Sciatic nerve (tissue), 2 donors: ENCODE measurements around the gene RARG. TPM values are rescaled to one million over a fixed set of nuclear protein-coding genes. Genes with fewer than 3 reads are reported as not detected.

Experiments used
- ATAC-seq: fragments of 200-7000 bp; cut with Tn5 transposase; one replicate; pipeline ENCODE4 v1.9.1; 2020; ENCODE audit warnings: mild to moderate bottlenecking, moderate library complexity
- DNase-seq: peaks from one replicate; pipeline ENCODE4 v3.0.0-alpha.2; 2020; ENCODE audit warnings: low spot score
- intact Hi-C: fragments of 100-400 bp; cut with DNase I; formaldehyde crosslinking; loops from one replicate; pipeline ENCODE4 v1.14.2; 2022
- total RNA-seq: library from RNA; stranded (reverse); fragmentation: NEBNext Ultra II Directional; extraction: Animal tissue kit (Norgen Biotek cat#: 25700); gene quantifications from one replicate; pipeline ENCODE4 v1.2.1, GENCODE V29; 2021
- donor health status: DM: no; HTN: no; CAD: no.
- donor health status: DM: no; HTN: no; CAD: no.

RARG gene
- total RNA-seq, 1 donor from 2014 or later, result 56.3 TPM

DNA sequence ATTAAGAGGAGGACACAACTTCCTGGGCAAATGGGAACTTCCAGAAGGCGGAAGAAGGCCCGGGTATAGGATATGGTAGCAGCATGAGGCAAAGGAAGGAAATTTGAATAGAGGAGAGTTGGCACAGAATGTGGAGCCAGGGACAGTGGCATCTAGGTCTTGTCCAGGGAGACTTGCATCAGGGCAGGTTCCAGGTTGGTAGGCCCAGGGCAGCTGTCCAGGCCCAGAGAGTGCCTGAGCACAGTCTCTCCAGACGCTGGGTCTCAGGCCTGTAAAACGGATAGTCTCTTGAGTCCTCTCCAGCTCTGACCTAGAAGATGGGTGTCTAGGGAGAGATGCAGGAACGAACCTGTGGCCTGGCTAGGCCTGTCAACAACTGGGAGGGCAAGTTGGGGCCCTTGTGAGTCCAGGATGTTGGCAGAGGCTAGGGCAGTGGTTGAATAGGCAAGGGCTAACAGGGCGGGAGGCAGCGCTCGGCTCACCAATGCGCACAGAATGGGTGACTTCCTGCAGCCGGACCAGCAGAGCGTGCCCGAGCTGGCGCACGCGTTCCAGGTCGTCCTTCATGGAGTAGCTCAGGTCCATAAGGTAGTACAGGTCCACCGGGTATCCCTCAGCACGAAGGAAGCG lies 34.9 kb downstream of the RARG start:
- DNase-seq (no peak), ATAC-seq (peak; percentile 23)
- intact Hi-C loops, result loop anchor here (5.0 to 10.0 kb wide), 2 partner anchors 35 to 132 kb away; no protein-coding TSS in a partner anchor

DNA sequence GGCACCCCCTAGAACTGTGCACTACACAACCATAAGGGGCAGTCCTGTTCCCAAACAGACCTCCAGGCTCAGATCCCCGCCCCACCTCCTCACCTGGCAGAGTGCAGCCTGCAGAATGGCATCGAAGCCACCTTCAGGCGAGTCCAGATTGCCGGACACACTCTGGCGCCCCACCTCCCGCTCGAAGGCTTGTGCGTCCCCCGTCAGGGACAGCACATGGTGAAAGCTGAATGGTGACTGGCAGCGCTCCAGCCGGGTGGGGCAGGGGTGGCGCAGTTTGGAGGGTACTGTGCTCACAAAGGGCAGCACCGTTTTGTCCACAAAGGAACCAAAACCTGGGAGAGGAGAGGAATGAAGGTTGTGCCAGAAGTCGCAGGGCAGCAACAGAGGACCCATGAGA lies 35.5 kb downstream of the RARG start:
- intact Hi-C loops, result loop anchor here (5.0 to 10.0 kb wide), 2 partner anchors 34 to 132 kb away; no protein-coding TSS in a partner anchor
- ATAC-seq (no peak), DNase-seq (no peak)

DNA sequence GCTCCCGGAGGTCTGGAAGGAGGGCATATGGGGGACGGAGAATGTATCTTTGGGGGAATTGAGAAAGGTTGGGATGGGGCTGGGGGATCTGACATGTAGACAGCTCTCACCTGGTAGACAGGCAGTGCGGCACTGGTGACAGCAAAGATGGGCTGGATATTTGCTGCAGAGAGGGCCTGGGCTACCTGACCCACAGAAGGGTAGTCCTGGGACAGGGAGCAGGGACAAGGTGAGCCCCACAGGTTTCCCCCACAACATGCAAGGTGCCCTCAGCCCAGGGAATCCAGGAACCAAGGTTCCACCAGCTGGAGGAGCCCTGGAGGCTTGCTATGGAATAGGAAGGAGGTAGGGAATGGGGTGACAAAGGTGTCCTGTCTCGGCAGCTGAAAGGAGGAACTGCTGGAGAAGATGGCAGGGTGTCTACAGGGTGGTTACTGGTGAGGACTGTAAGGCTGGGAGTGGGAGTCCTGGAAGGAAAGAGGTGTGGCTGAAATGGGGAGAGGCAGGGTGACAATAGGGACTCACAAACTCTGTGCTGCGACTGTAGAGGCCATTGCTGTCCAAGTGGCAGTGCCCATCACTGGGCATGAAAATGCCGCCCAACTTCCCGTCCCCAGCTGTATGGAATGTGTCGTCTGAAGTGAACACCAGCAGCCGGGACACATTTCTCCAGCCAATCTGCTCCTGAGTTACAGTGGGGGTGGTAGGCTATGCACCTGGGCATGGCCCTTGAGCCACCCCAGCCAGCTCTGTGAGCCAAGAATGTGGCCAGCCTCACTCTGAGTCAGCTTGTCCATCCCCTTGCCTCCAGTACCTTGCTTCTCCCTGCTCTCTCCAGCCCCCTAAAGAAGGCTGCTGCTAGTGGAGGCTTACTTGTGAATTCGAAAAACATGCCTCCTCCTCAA lies 36.2 kb downstream of the RARG start:
- ATAC-seq, result no peak
- intact Hi-C loops, result loop anchor here (5.0 to 10.0 kb wide), 2 partner anchors 33 to 131 kb away; no protein-coding TSS in a partner anchor
- DNase-seq, result no peak

DNA sequence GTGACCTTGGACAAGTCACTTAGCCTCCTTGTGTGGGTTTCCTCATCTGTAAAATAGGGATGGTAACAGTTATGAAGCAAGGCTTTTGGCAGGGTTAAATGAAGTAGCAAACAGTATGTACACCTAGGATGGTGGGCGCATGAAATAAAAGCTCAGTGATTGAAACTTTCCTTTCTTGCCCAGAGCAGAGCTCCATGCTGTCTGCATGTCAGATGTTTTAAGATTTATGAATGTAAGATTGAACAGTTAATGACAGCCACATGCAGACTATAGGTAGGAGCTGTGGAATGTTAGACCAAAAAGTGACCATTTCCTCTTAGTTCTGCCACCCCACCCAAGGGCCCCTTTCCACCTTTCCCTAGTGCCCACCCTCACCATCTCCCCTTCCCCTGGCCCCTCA lies 37.0 kb downstream of the RARG start:
- ATAC-seq (no peak), DNase-seq (no peak)
- intact Hi-C loops, result loop anchor here (5.0 to 10.0 kb wide), 2 partner anchors 33 to 130 kb away; no protein-coding TSS in a partner anchor

GRCh38 chr12:53193985-53194716 lies 37.9 kb downstream of the RARG start:
- intact Hi-C loops, result loop anchor here (10.0 kb wide), 1 partner anchor 129 kb away; no protein-coding TSS in a partner anchor
- ATAC-seq (no peak), DNase-seq (no peak)

DNA sequence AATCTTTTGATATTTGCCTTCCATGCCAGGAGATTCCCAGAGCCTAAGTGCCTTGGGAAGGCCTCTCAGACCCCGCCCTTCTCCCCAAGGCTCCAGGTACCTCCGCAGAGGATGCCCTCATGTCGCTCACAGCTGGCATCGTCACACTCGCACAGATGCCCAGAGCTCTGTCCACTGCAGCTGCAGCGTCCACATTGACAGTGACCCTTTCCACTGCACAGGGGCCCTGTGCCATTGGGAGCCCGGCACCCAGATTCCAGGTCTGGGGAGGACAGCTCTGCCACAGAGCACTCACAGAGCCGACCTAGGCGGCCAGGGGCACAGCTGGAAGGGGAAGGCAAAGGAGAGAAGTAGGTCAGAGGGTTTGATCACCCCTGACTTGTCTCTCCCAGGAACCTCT lies 39.0 kb downstream of the RARG start:
- DNase-seq, result no peak
- intact Hi-C loops, result loop anchor here (10.0 kb wide), 1 partner anchor 128 kb away; no protein-coding TSS in a partner anchor

GRCh38 chr12:53192531-53193021 lies 39.4 kb downstream of the RARG start:
- DNase-seq (no peak), ATAC-seq (no peak)
- intact Hi-C loops, result loop anchor here (10.0 kb wide), 1 partner anchor 128 kb away; no protein-coding TSS in a partner anchor

More for the DNA sequence above, 39.0 kb downstream of the RARG start:
- ATAC-seq, result no peak

GRCh38 chr12:53191885-53192530 lies 40.0 kb downstream of the RARG start:
- intact Hi-C loops, result loop anchor here (10.0 kb wide), 1 partner anchor 127 kb away; no protein-coding TSS in a partner anchor
- DNase-seq (no peak), ATAC-seq (no peak)

DNA sequence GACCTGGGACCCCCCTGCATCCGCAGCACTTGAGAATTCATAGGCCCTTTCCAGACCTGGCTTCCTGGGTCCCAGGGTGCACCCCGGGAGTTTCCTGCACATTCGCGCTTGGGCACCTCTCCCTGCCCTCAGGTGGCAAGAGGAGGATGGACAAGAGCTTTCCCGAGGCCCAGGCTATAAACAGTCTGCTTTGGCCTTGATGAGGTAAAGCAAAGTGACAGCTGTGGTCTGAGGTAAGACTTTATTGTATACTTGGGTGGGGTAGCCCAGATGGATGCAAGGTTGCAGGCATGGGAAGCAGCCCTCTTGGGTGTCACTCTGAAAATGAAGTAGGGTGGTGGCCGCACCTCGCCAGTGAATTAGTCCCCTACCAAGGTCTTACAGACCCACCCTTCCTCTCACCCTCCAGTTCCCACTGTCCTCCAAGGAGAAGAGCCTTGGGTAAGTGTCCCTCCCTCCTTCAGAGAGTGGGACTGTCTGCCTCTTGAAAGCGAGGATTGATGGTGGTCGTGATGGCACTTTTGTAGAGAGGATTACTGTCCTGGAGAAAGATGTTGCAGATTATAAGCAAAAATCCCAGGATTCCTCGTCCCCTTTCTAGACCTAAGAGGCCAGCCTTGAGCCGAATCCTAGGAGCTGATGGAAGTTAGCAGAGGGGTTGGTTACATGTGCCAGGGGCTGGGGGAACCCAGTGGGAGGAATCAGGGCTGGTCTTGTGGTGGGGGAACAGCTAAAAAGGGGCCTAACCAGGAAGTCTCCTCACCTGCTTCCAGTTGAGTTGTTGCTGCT lies 40.7 kb downstream of the RARG start:
- DNase-seq (no peak), ATAC-seq (no peak)
- intact Hi-C loops, result loop anchor here (10.0 kb wide), 1 partner anchor 126 kb away; no protein-coding TSS in a partner anchor

DNA sequence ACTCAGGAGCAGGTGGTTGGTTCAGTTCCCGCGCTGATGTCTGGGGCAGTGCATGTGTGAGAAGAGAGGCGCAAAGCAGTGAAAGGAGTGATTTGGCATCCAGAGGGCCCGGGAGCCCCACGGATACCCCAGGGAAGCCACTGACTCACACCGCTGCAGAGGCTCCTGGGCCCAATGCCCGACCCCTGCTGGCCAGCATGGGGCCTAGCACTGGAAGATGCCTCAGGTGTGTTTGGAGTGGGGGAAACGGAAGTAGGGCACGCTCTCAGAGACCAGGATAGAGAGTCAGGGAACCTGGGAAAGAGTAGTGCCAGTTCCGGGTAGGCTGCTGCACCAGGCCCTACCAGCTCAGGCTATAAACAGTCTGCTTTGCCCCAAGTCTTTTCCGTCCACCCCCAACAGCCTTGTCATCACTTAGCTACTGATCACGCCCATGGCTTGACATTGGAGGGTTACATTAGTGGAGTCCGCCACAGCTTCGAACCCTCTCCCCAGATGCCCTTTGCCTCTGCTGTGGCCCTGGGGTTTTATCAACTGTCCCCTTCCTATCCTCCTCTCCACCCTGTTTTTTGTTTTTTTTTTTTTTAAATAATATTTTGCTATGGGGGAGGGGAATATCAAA lies 41.8 kb downstream of the RARG start:
- intact Hi-C loops, result loop anchor here (10.0 kb wide), 1 partner anchor 125 kb away; no protein-coding TSS in a partner anchor
- ATAC-seq (peak; percentile 87), DNase-seq (no peak)

GRCh38 chr12:53187145-53187899 lies 44.7 kb downstream of the RARG start:
- DNase-seq (no peak), ATAC-seq (no peak)
- intact Hi-C loops, result no loop called here

DNA sequence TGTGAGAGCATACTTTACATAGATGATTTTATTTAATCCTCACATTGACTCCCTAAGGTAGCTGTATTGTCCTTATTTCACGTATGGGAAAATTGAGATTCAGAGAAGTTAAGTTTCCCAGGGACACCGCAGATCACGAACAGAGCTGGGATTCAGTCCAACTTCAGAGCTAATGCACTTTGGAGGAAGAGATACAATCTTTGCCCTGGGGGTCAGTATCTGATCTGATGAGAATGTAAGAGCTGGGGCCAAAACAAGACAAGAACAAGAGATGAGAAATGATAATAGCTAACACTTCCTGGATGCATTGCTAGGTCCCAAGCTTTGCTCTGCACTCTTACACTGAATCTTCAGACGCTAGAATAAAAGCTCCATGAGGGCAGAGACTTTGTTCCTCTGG lies 45.3 kb downstream of the RARG start:
- no peak for DNase-seq
- no peak for ATAC-seq
- intact Hi-C loops, result no loop called here

DNA sequence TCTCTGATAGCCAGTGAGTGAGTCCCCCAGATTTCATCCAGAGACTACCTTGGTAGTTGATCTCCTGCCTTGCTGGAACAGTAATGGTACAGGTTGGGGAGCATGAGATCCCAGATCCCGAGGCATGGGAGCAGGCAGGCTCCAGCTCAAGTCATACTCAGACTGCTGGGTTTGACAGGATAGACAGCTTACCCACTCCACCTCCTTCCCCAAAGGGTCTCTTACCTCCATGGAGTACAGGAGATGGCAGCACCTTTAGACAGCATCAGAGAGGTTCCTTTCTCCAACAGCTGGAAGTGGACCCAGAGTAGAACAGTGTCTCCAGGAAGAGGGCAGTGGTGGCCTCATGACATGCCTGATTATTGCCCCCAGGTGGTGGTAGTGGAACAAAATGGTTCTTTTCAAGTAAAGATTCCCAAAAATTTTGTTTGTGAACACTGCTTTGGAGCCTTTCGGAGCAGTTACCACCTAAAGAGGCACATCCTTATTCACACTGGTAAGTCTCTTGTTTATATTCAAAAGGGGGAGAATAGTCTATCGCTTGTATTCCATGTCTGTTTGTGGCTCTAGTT lies 46.3 kb downstream of the RARG start:
- DNase-seq (no peak), ATAC-seq (no peak)
- intact Hi-C loops, result no loop called here

DNA sequence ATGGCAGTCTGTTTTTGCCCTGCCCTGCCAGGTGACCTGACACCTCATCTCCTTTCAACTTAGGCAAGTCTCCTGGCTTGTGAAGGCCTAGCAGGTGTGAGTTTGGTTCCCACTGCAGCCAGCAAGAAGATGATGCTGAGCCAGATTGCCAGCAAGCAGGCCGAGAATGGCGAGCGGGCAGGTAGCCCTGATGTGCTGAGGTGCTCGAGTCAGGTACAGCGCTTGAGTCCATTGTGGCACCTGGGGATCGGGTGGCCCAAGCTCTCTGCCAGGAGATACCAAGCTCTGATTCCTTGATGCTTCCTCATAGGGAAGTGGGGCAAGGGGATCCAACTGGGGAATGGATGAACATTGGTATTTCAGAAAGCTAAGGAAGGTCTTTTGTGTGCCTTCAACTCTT lies 47.2 kb downstream of the RARG start:
- DNase-seq (no peak), ATAC-seq (no peak)
- intact Hi-C loops, result no loop called here

DNA sequence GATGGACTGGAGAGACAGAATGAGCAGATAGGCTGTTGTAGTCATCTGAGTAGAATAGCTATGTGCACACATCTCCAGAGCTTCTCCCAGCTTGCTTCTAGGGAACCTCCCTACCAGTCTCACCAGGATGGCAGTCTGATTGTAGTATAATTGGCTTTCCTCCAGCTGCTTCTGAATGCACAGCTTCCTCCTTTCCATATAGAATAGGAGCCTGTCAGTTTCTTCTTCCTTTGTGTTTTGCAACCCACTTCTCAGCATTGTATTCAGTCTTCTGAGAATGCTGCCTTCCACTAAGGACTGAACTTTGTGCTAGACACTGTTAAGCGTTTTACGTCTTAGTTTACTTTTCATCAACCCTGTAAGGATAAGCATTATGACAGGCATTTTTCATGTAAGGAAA lies 49.1 kb downstream of the RARG start:
- ATAC-seq (no peak), DNase-seq (no peak)
- intact Hi-C loops, result no loop called here

GRCh38 chr12:53181935-53182334 lies 50.1 kb downstream of the RARG start:
- no peak for ATAC-seq
- intact Hi-C loops, result no loop called here
- no peak for DNase-seq
